Body of pancreas (tissue), 4 donors: ENCODE measurements around the gene ACP7. TPM values are rescaled to one million over a fixed set of nuclear protein-coding genes. Genes with fewer than 3 reads are reported as not detected.

Experiments used
- ATAC-seq: fragments of 150-250 bp; one replicate; pipeline ENCODE4 v1.9.1; 2016
- DNase-seq, 4 donors: peaks; one replicate each; pipeline ENCODE4 v3.0.0-alpha.2; 2019
- H3K27ac ChIP-seq, 4 donors: fragments of 200-600 bp; sonication (generic); 1 replicate in 3 of 4; 2 replicates in 1 of 4; pipeline versions ENCODE4 v1.5.1 to v1.6.1; 2016 to 2019; ENCODE audit warnings: mild to moderate bottlenecking in 1 of 4, mixed read lengths in 1 of 4, moderate library complexity in 1 of 4
- H3K27me3 ChIP-seq, 2 donors: fragments of 200-600 bp; sonication (generic); one replicate each; pipeline ENCODE4 v1.6.0; 2016; ENCODE audit warnings: mild to moderate bottlenecking in 1 of 2
- H3K36me3 ChIP-seq, 2 donors: fragments of 200-600 bp; sonication (generic); replicated peaks in 1 of 2; 2 replicates each; pipeline ENCODE4 v1.5.1; 2016; ENCODE audit warnings: low read depth in 2 of 2; ENCODE audit not compliant: insufficient read depth in 1 of 2
- H3K4me1 ChIP-seq: fragments of 200-600 bp; sonication (generic); one replicate; pipeline ENCODE4 v1.6.0; 2016
- H3K4me3 ChIP-seq, 2 donors: fragments of 200-600 bp; sonication (generic); 1 replicate in 1 of 2; 2 replicates in 1 of 2; pipeline ENCODE4 v1.5.1; 2016 to 2019
- H3K9me3 ChIP-seq, 3 donors: fragments of 200-600 bp; sonication (generic); 1 replicate in 2 of 3; 2 replicates in 1 of 3; pipeline ENCODE4 v1.5.1; 2016
- CTCF ChIP-seq, 7 experiments: fragments of 450-650 bp in 4 of 7; fragments of 200-600 bp in 3 of 7; sonication (generic) in 3 of 7; IDR thresholded peaks; one replicate each; pipeline ENCODE4 v1.5.1; 2016 to 2019; ENCODE audit warnings: antibody characterized with exemption in 7 of 7
- POLR2A ChIP-seq, 3 donors: fragments of 450-650 bp; IDR thresholded peaks; one replicate each; pipeline ENCODE4 v1.6.1; 2016; ENCODE audit warnings: antibody characterized with exemption in 3 of 3, mild to moderate bottlenecking in 2 of 3
- WGBS, 2 donors: methylation state at CpG; one replicate each; pipeline ENCODE4 v1.1.5; 2017; 5-methylcytosine and 5-hydroxymethylcytosine counted together
- intact Hi-C: fragments of 100-400 bp; cut with DNase I; formaldehyde crosslinking; loops from one replicate; pipeline ENCODE4 v1.15.1; 2023
- total RNA-seq, 2 donors: library from RNA; depleted of rRNA; stranded (reverse); fragments of >200 nt; gene quantifications; one replicate each; pipeline ENCODE4 v1.1.0, GENCODE V29; 2016

Gene ACP7
- total RNA-seq, 2 donors from 2014 or later: not detected

DNA sequence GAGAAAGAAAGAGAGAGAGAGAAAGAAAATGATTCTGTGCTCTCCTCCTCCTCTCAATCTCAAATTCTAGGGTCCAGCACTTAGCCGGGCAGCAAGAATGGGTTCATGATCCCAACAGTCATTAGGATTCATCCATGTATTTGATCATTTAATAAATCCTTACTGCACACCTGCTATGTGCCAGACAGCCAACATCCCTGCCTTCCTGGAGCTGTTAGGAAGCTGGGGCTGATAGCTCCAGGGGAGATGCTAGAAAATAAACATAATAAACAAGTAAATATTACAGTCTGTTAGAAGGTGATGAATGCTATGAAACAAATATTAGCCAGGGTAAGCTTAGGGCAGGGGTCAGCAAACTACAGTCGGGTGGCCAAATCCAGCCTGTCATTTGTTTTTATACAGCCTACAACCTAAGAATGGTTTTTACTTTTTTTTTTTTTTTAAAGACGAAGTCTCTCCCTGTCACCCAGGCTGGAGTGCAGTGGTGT, 9.9 kb upstream of the ACP7 start:
- H3K4me1 ChIP-seq: no peaks in the 10 kb centered on the region
- 45 to 50% methylated on average over 3 of the region's 3 CpGs for WGBS, 2 donors
- no peaks in the 10 kb centered on the region for H3K27me3 ChIP-seq
- DNase-seq (no peak), ATAC-seq (no peak)
- H3K4me3 ChIP-seq: no peak overlapping the region
- no peaks in the 10 kb centered on the region for H3K36me3 ChIP-seq
- TF ChIP-seq POLR2A (IDR thresholded peaks at IDR 0.05): no peak
- no peaks in the 10 kb centered on the region for H3K9me3 ChIP-seq
- intact Hi-C loops: no loop called here
- no peak overlapping the region for H3K27ac ChIP-seq

DNA sequence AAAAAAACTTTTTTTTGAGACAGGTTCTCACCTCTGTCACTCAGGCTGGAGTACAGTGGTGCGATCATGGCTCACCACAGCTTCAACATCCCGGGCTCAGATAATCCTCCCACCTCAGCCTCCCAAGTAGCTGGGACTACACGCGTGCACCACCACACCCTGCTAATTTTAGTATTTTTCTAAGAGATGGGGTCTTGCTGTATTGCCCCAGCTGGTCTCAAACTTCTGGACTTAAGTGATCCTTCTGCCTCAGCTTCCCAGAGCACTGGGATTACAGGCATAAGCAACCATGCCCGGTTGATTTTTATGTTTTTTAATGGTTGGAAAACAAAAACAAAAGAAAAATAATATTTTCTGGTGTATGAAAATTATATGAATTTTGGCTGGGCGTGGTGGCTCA, 9.2 kb upstream of the ACP7 start:
- H3K27ac ChIP-seq: no peak overlapping the region
- no peaks in the 10 kb centered on the region for H3K9me3 ChIP-seq
- ATAC-seq (no peak), DNase-seq (no peak)
- H3K4me1 ChIP-seq: no peaks in the 10 kb centered on the region
- WGBS, 2 donors: 69 to 82% methylated on average over 4 to 6 of the region's 6 CpGs
- intact Hi-C loops: no loop called here
- H3K27me3 ChIP-seq: no peaks in the 10 kb centered on the region
- H3K4me3 ChIP-seq: no peak overlapping the region
- no peak for TF ChIP-seq POLR2A (IDR thresholded peaks at IDR 0.05)
- no peak for TF ChIP-seq CTCF (IDR thresholded peaks at IDR 0.05)
- no peaks in the 10 kb centered on the region for H3K36me3 ChIP-seq

DNA sequence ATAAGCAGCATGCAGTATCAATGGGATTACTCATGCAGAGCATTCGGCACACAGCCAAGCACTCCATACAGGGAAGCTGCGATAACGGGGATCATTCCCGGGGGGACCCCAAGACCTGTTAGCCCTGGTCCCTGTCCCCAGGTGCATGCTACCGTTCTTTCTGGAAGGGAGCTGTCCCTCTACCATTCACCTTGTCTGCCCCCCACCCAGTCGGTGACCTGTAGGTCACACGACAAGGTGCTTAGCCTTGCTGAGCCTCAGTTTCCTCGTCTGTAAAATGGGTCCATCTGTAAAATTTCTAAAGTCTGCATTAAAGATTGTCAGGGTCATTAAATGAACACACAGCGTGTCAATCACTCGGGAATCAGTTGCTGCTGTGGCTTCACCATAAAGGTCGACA, 6.8 kb upstream of the ACP7 start:
- H3K27ac ChIP-seq: no peak overlapping the region
- intact Hi-C loops: no loop called here
- no peaks in the 10 kb centered on the region for H3K4me1 ChIP-seq
- no peak overlapping the region for H3K4me3 ChIP-seq
- WGBS, 2 donors: 59 to 65% methylated on average over 6 to 11 of the region's 11 CpGs
- no peaks in the 10 kb centered on the region for H3K9me3 ChIP-seq
- ATAC-seq (no peak), DNase-seq (no peak)
- TF ChIP-seq POLR2A (IDR thresholded peaks at IDR 0.05): no peak
- TF ChIP-seq CTCF (IDR thresholded peaks at IDR 0.05): no peak
- H3K36me3 ChIP-seq: no peaks in the 10 kb centered on the region
- H3K27me3 ChIP-seq: no peaks in the 10 kb centered on the region

DNA sequence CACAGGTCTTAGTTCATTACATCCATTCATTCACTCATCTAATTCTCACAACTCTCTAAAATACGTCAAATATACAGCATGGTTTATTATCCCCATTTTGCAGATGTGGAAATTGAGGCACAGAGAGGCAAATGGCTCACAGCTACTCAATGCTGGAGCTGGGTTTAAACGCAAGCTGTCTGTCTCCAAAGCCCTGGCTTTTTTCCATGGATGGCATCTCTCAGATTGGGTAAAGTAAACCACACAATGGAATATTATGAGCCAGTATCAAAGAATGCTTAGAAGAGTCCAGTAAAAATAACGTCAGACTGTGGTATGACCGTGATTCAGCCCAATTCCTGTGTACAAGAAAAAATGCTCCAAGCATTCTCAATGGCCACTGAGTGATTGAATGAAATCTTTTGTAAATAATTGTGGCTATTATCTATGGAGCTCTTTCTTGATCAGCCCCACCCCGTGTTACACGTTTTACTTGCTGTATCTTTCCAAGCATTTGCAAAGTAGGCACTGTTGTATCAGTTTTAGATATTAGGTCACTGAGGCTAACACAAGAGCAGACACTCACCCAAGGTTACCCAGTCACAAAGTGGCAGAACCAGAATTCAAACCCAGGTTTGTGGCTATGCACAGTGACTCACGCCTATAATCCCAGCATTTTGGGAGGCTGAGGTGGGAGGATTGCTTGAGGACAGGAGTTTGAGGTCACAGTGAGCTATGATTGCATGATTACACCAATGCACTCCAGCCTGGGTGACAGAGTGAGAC, 5.5 kb upstream of the ACP7 start:
- peaks cover 7% of the 10 kb centered on the region for H3K4me1 ChIP-seq
- no peak overlapping the region for H3K4me3 ChIP-seq
- intact Hi-C loops: no loop called here
- TF ChIP-seq CTCF (IDR thresholded peaks at IDR 0.05) (no peak), POLR2A (IDR thresholded peaks at IDR 0.05) (no peak)
- H3K27ac ChIP-seq: no peak overlapping the region
- no peaks in the 10 kb centered on the region for H3K36me3 ChIP-seq
- DNase-seq: no peak
- ATAC-seq: no peak
- no peaks in the 10 kb centered on the region for H3K9me3 ChIP-seq
- H3K27me3 ChIP-seq: no peaks in the 10 kb centered on the region
- WGBS, 2 donors: 39 to 48% methylated on average over 6 to 7 of the region's 7 CpGs

GRCh38 chr19:39080431-39080830, 3.7 kb upstream of the ACP7 start:
- H3K4me3 ChIP-seq: no peak overlapping the region
- intact Hi-C loops: no loop called here
- WGBS, 2 donors: 45 to 55% methylated on average over 3 of the region's 3 CpGs
- no peak overlapping the region for H3K27ac ChIP-seq
- no peak for TF ChIP-seq POLR2A (IDR thresholded peaks at IDR 0.05)
- no peak for TF ChIP-seq CTCF (IDR thresholded peaks at IDR 0.05)
- peaks cover 10% of the 10 kb centered on the region for H3K4me1 ChIP-seq
- DNase-seq: no peak
- no peaks in the 10 kb centered on the region for H3K36me3 ChIP-seq
- H3K9me3 ChIP-seq: no peaks in the 10 kb centered on the region
- no peak for ATAC-seq
- H3K27me3 ChIP-seq: peaks cover 0 to 6% of the 10 kb centered on the region in 2 donors
